GM19328 (cell line): ENCODE results near the gene SLC13A4.
"Not testable (repeated sequence)": the region's sequence is repeated elsewhere in the genome, so short reads cannot be mapped to it uniquely, and the experiment has no call there.

Source experiments
- ATAC-seq: cut with Tn5 transposase; IDR thresholded peaks from one replicate; pipeline ENCODE4 v1.9.1; 2021; ENCODE audit warnings: mild to moderate bottlenecking, moderate library complexity; ENCODE audit not compliant: unreplicated experiment

Gene SLC13A4

DNA sequence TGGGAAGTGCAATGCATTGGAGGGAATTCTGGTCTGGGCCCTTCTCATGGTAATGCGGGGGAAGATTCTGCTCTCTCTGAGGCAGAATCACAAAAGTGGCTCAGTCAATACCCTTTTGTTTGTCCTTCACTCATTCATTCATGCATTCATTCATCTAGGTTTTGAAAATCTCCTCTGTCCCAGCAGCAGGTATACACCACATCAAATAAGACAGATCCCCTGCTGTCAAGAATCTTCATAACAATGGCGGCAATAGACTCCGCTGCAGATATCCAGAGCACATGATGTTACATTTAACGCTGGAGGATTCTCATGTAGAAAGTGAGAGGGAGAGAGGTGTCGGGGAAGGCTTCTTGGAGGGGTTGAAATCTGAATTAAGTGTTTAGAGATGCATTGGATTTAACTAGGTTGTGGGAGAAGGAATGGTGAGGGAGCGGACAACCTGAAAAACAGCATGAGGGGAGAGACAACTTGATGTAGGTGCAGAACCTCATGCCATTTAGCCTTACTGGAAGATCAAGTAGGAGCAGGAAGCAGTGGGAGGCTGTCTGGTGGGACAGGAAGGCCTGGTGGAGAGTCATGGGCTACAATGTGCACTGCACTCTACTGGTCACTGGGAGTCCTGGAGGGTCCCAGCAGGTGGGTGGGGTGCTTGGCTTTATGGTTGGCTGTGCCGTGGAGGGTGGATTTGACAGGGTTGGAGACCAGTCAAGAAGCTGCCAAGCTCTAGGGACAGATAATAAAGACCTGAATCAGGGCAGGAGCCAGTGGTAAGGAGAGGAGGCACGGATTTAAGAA is 25.8 kb upstream of the SLC13A4 start:
- ATAC-seq = no peak

DNA sequence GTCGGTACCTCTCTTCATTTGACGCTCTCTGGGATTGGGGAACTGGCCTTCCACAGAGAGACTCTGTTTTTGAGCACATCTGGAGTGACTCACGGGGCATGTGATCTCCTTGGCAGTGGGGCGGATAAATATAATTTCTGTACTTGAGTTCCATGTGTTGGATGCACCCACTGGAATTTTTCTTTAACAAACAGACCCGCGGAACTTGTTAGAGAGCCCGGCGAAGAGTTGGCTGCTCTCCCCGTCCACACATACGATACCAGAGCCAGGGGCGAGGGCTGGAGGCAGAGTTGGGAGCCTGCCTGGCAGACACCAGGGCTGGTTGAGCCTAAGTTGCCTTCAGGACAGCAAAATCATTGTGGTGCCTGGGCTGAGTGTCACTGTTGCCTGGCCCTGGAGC is 20.8 kb upstream of the SLC13A4 start, which contains the start of gene FAM180A:
TSS of gene FAM180A (minus strand) at position 44 of the 400 bp plus-strand sequence. CDS start 233 bp downstream, outside the sequence.
- no peak for ATAC-seq

DNA sequence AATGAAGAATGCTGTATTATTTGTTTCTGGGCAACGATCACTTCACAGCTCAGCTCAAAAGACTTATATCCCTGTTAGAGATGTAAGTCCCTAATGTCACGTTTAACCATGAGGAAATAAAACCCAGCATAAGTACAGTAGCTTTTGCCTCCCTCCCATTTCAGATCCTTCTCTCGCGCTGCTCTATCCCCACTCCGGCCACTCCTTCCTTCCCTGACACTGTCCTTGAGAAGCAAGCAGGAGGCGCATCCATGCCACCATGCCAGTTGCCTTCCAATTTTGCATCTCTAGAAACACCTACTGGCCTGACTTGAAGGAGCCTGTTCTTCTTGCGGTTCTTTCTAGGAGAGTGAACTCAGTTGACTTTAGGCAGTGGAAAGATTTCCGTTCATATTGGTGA is 19.4 kb upstream of the SLC13A4 start:
- ATAC-seq = no peak

DNA sequence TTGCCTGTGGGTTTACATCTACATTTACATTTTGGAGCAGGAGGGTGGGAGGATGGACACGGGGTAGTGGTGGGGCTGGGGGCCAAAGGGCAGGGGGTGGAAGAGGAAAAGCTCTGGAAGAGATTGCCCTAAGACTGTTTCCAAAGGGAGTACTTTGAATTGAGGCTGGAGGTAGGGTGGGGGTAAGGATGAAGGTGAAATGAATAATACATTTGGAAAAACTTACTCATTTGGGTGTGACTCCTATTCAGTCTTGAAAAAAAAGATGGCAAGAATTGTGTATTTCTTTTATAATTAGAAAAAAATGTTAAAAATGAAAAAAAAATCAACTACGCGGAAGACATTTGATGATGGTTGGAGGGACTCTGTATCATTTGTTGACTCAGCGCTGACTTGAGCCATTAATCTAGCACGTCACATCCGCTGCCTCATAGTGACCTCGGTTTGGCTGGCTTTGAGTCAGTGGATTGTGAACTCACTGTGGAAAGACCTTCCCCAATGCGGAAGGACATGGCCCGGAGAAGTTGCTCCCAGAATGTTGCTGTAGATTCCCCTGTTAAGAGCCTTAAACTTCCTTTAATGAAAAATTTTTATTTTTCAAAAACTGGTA is 17.8 kb upstream of the SLC13A4 start:
- no peak for ATAC-seq

DNA sequence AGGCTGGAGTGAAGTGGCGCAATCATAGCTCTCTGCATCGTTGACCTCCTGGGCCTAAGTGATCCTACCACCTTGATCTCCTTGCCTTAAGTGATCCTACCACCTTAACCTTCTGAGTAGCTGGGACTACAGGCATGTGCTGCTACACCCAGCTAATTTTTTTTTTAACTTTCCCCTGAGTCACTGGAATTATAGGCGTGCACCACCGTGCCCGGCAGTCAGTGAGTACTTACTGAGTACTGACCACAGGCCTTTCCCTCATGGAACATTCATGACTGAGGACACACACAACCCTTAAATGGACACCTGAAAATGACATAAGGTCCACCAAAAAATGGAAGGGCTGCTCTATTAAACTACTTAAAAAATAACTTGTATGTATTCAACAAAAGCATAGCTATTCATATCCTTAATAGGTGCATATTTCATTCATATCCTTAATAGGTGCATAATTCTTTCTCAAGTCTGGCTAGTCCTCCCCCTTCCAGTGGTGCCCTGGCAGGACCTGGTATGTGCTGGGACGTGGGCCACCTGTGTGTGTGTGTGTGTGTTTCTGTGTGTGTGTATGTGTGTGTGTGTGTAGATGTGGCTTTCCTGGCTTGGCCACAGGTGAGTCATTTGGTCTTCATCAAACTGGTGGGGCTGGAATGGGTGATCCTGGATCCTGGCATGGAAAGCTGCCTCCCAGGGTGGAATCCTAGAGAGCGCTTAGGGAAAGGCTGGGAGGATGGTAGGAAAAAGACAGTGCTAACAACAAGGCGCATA is 17.1 kb upstream of the SLC13A4 start:
- no peak for ATAC-seq

DNA sequence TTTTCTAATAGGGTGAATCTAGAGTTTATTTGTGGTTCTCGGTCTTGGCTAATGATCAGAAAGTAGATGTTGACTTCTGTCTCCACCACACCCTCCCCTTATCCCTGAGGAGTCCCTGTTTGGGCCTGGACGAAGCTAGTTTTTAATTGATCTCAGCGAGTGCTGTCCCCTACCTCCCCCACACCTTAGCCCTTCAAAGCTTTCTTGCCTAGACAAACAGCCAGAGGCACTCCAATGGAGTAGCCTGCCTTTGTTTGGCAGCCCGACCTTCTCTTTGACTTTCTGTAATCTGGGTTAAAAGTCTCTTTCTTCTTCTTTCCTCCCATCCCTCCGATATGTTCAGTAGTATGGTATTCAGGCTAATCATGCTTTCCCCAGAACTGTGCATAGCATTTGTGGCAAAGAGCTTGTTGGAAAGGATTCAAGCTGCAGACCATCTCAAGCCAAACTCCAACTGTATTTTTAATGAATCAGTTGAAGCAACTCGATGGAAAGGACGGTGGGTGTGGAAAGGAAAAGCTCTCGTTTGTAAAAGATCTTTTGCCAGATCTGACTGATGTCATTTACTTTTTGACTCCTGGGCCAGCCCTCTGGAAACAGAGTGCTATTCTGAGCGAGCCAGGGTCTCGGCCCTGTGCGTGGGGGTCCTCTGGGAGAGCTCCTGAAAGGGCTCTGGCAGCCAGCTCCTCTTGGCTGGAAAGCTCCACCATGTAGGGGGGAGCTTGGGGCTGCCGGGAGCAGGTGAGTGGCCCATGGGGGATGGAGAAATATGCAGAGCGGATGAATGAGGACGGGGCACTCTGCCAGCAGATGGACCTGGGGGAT is 16.1 kb upstream of the SLC13A4 start:
- no peak for ATAC-seq

DNA sequence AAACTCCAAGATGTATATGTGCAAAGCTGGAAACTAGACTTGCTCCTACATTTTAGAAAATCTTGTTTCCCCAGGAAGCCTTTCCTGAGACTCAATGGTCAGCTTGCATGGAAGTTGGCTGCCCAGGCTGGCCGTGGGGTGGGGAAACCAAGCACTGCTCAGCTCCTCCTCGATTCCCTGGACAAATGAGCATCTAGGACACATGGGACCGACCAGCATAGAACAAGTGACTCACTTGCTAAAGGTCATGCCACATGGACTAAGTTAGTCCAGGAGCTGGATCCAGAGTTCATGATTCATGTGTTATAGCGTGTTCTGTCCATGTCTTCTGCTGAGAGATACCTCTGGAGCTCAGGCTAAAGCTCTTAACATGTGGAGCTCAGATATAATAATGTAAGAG is 14.4 kb upstream of the SLC13A4 start:
- no peak for ATAC-seq

DNA sequence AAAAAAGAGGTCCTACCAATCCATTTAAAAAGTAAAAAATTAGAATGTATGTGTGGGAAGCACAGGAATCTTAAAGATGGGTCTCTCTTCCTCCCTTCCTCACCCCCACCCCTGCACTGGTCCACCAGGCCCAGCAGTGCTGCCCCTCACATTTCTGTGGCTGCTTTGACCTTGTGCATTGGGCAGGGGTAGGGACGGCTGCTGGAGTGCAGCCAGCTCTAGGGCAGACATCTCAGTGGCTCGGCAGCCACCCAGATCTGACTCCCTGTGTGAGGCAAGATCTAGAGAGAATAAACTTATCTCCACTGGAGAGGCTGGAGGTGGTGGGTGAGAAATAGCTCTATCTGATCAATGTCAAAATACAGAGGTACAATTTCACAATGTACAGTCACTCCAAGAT is 13.9 kb upstream of the SLC13A4 start:
- no peak for ATAC-seq

DNA sequence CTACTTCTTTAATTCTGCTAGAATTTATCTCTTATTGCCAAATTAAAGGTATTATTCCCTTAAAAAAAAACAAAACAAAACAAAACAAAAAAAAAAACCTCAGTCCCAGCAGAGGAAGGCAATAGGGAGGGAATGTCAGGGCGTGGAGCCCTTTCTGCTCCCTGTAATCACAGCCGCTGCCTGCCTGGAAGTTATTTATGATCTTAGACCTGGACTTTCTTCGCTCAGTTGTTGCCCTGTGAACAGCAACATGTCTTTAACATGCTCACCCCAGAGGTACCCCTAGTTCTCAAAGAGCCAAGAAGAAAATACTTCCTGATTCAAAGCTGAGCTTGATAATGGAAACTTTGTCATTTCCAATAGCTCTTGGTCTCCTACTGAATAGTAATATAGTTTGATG is 12.9 kb upstream of the SLC13A4 start:
- no peak for ATAC-seq

DNA sequence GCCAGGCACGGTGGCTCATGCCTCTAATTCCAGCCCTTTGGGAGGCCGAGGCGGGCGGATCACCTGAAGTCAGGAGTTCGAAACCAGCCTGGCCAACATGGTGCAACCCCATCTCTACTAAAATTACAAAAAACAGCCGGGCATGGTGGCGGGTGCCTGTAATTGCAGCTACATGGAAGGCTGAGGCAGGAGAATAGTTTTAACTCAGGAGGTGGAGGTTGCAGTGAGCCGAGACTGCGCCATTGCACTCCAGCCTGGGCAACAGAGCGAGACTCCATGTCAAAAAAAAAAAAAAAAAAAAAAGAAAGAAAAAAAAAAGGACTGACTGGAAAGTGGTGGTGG is 9.3 kb upstream of the SLC13A4 start:
- ATAC-seq = not testable (repeated sequence)

DNA sequence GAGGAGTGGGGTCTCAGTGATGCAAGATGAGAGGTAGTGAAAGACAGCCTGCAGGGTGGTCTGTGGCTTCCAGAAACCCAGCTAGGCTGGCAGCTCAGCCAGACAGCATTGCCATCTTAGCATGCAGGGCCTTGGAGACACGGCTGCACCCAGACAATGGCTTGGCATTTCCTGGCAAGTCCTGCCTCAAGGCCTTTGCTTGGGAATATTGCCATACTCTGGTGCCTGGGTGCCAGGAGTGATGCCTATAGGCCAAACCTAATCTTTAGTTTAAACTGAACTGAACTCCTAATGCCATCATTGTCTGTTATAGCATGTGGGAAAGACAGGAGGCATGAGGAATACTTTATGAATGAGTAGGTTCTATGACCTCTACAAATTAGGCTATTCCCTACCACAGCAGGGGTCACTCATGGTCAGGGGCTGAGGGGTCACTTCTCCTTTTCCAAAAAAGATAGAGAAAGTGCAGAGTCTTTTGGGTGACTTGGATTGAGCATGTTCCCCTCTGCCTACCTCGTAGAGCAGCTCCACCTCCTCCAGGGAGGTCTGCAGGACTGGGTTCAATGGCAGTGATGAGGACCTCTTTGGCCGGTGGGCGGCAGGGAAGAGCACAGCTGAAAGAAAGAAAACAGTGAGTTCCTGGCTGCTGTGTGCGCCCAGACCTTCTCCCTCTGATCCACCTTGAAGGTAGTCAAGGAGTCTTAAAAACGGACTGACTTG is 8.8 kb upstream of the SLC13A4 start:
- no peak for ATAC-seq

DNA sequence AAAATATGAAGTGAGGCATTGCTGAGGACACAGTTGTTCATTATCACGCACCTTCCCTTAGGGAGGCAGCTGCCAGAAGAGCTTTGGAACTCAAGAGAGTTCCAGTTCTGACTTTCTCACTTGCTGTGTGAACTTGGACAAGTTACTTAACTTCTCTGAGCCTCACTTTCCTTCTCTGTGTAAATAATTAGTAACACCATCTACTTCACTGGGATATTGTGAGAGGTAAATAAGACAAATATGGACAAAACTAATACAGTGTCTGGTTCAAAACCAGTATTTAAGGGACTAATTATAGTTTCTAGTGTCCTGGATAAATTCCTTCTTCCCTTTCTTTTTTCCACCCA is 6.3 kb upstream of the SLC13A4 start:
- ATAC-seq = no peak

DNA sequence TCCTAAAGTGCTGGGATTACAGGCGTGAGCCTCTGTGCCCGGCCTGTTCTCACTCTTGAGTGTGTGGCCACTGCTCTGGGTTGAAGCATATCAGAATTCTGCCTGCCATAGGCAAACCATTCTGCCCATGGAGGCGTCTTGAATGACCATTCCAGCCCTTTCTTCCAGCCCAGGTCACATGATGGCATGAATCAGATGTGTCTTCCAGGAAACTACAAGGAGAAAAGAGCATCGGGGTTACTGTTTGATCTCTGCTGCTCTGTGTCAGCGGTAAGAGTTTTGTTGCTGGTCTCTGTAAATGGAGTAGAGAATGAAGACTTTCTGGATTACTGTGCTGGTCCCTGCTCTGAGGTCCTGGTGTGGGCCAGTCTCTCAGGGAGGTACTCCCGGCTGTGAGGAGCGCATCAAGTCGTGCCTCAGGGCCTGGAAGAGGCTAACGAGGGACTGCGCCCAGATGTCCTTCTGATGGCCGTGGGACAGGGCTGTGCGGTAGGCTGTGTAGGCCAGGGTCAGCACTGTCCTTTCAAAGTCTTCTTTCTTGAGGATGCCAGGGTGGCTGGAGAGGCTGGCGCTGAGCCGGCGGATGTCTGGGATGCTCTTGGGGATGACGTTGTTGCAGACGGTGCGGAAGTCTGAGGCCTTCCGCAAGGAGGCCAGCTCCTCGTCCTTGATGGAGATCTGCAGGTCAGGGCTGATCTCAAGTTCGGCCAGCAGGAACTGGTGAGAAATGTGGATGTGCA is 5.8 kb upstream of the SLC13A4 start:
- ATAC-seq = no peak

DNA sequence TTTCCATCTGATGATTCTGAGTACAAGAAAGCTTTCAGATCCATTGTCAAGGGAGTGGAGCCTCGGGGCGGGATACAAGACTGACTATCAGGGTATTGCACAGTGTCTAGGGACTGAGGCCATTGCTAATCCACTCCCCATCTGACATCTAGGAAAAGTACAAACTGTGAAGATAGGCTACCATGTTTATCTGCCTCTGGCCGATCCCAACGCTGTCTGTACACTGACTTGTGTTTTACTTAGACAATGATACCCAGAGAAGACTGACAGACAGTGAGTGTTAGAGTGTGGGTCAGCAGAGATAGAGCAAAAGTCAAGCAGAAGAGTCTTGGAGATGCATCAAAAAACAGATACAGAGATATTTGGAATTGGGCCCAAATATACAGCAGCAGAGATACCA is 3.1 kb upstream of the SLC13A4 start:
- no peak for ATAC-seq

DNA sequence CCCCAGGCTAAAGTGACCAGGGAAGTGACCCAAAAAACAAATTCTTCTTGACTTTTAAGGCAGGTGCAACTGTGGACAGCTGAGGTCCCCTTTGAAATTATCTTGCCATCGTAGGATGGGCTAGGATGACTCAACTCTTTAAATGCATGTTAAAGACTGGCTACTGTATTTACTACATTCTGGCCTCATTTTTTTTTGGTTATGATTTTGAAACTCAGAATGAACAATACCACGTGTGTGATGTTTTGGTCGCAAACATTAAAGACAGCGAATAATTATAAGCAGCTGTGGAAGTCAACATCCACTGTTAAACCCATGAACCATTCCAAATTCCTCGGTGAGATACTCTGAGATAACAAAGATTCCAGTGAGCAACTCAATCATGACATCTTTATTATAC is 1.2 kb upstream of the SLC13A4 start:
- ATAC-seq = no peak

DNA sequence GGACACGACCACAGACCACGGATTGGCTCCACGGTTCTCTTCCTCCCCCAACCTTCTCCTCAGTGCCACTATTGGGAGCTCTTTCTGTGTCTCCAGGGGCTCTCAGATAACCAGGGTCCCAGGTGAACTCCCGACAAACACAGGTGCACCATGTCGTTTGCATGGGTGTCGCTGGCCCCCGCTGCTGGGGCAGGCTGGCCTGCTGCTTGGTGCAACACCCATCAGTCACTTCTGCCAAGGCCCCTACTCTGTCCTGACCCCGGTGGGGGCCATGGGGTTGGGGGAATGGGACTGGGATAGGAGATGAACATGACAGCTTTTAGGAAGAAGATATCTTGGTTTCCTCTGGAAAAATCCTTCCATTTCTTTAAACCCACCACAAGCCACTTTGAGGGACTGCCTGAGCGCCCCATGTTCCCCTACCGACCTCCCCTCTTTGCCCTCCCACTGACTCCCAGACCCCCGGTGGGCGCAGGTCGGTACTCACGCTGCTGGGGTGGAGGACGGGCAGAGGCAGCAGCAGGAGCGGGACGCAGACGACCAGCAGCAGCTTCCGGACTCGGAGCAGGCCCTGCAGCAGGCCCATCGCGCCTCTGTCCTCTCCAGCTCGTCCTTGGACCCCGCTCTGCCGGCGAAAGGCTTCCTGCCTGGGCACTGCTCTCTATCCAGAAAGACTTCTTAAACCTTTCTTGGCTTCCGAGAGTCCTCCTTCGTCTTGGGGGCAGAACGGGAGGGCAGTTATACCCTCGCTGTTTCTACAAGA is 894 bp downstream of the SLC13A4 start:
- no peak for ATAC-seq

DNA sequence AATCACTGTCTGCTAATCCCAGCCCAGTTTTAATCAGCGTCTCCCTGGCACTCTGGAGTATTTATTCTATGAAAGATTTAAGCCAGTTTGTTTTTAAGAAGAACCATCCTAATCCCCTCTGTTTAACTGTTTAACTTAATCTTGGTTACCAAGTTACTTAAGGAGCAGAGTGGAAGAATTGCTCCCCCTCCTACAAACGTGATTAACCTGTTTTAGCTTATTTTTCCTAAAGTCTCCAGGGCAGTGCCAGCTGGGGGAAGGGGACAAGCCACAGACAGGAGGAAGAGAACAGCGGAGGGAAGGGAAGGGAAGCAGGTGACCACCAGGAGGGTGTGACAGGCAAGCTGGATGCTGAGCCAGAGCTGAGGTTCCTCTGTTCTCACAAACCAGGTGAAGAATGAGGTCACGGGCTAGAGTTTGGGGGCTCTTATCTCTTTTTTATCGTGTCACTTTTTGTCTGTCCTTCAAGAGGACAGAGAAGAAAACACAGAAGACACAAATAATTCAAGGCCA is 1.7 kb downstream of the SLC13A4 start:
- ATAC-seq = no peak

DNA sequence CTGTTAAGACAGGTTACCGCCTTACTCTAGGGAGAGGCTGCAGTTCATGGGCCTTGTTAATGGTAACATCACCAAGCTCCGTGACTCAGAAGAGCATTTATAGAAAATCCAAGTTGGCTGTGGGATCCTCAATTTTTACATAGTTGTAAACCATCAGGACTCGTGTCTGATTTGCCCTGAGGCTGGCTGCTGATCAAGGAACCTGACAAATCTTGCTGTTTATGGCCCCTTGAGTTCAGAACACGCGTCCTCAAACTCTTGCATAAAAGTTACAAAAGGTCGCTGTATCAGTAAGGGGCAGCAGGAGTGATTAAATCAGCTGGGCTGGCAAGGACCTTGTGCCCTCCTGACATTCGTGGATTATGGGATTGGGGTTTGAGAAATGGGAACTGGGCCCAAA is 4.6 kb downstream of the SLC13A4 start:
- no peak for ATAC-seq
